HEK293 (cell line): ENCODE measurements around the gene ANKRD11.

Source experiments
- BCL11A ChIP-seq: fragments of 450-650 bp; formaldehyde crosslinking; IDR thresholded peaks from 2 replicates; pipeline ENCODE4 v1.5.1; 2016; ENCODE audit warnings: low read depth, missing biosample characterization, missing genetic modification characterization
- GLIS2 ChIP-seq: fragments of 450-650 bp; formaldehyde crosslinking; IDR thresholded peaks from 2 replicates; pipeline ENCODE4 v1.5.1; 2016; ENCODE audit warnings: missing biosample characterization, missing genetic modification characterization
- INSM2 ChIP-seq: fragments of 450-650 bp; formaldehyde crosslinking; IDR thresholded peaks from 2 replicates; pipeline ENCODE4 v1.5.1; 2016; ENCODE audit warnings: missing biosample characterization, missing genetic modification characterization
- KLF9 ChIP-seq: fragments of 450-650 bp; formaldehyde crosslinking; IDR thresholded peaks from 2 replicates; pipeline ENCODE4 v1.5.1; 2016; ENCODE audit warnings: missing biosample characterization, missing genetic modification characterization, low read depth
- PATZ1 ChIP-seq: fragments of 450-650 bp; formaldehyde crosslinking; IDR thresholded peaks from 2 replicates; pipeline ENCODE4 v1.5.1; 2016; ENCODE audit warnings: missing biosample characterization, missing genetic modification characterization
- PRDM10 ChIP-seq: fragments of 450-650 bp; formaldehyde crosslinking; IDR thresholded peaks from 2 replicates; pipeline ENCODE4 v1.5.1; 2016; ENCODE audit warnings: missing biosample characterization, missing genetic modification characterization
- REPIN1 ChIP-seq: fragments of 450-650 bp; formaldehyde crosslinking; IDR thresholded peaks from 2 replicates; pipeline ENCODE4 v1.5.1; 2017; ENCODE audit warnings: missing biosample characterization, missing genetic modification characterization, low read depth
- SP2 ChIP-seq: fragments of 450-650 bp; formaldehyde crosslinking; IDR thresholded peaks from 2 replicates; pipeline ENCODE4 v1.5.1; 2016; ENCODE audit warnings: missing biosample characterization, missing genetic modification characterization
- SP3 ChIP-seq: fragments of 450-650 bp; formaldehyde crosslinking; IDR thresholded peaks from 2 replicates; pipeline ENCODE4 v1.5.1; 2016; ENCODE audit warnings: missing biosample characterization, missing genetic modification characterization
- TCF7L2 ChIP-seq: IDR thresholded peaks from 2 replicates; pipeline ENCODE4 v1.6.1; 2011; ENCODE audit warnings: low read depth, mild to moderate bottlenecking, inconsistent platforms, low read length, moderate library complexity, borderline replicate concordance
- WT1 ChIP-seq: fragments of 450-650 bp; formaldehyde crosslinking; IDR thresholded peaks from 2 replicates; pipeline ENCODE4 v1.5.1; 2016; ENCODE audit warnings: missing biosample characterization, missing genetic modification characterization
- YY1 ChIP-seq: fragments of 450-650 bp; formaldehyde crosslinking; IDR thresholded peaks from 2 replicates; pipeline ENCODE4 v1.5.1; 2018; ENCODE audit warnings: missing biosample characterization, missing genetic modification characterization
- ZBTB1 ChIP-seq: fragments of 450-650 bp; formaldehyde crosslinking; IDR thresholded peaks from 2 replicates; pipeline ENCODE4 v1.5.1; 2016; ENCODE audit warnings: missing biosample characterization, missing genetic modification characterization
- ZBTB44 ChIP-seq: fragments of 450-650 bp; IDR thresholded peaks from 2 replicates; pipeline ENCODE4 v1.5.1; 2018; ENCODE audit warnings: missing biosample characterization, mild to moderate bottlenecking, missing genetic modification characterization
- ZNF146 ChIP-seq: fragments of 450-650 bp; formaldehyde crosslinking; IDR thresholded peaks from 2 replicates; pipeline ENCODE4 v1.5.1; 2016; ENCODE audit warnings: missing biosample characterization, missing genetic modification characterization
- ZNF169 ChIP-seq: fragments of 450-650 bp; formaldehyde crosslinking; IDR thresholded peaks from 2 replicates; pipeline ENCODE4 v1.5.1; 2016; ENCODE audit warnings: missing biosample characterization, missing genetic modification characterization
- ZNF174 ChIP-seq: fragments of 450-650 bp; formaldehyde crosslinking; IDR thresholded peaks from 2 replicates; pipeline ENCODE4 v1.5.0; 2017; ENCODE audit warnings: missing biosample characterization, mild to moderate bottlenecking, missing genetic modification characterization
- ZNF23 ChIP-seq: fragments of 450-650 bp; formaldehyde crosslinking; IDR thresholded peaks from 2 replicates; pipeline ENCODE4 v1.5.1; 2016; ENCODE audit warnings: missing biosample characterization, missing genetic modification characterization, borderline replicate concordance
- ZNF335 ChIP-seq: fragments of 450-650 bp; formaldehyde crosslinking; conservative IDR thresholded peaks from 2 replicates; pipeline ENCODE4 v1.5.1; 2016; ENCODE audit warnings: missing biosample characterization, missing genetic modification characterization
- ZNF341 ChIP-seq: fragments of 450-650 bp; formaldehyde crosslinking; IDR thresholded peaks from 2 replicates; pipeline ENCODE4; 2016; ENCODE audit warnings: low read depth, missing biosample characterization, missing genetic modification characterization
- ZNF354C ChIP-seq: fragments of 450-650 bp; formaldehyde crosslinking; IDR thresholded peaks from 2 replicates; pipeline ENCODE4 v1.5.1; 2016; ENCODE audit warnings: missing biosample characterization, missing genetic modification characterization, low read depth, borderline replicate concordance
- ZNF391 ChIP-seq: fragments of 450-650 bp; formaldehyde crosslinking; IDR thresholded peaks from 2 replicates; pipeline ENCODE4 v1.5.1; 2016; ENCODE audit warnings: low read depth, missing biosample characterization, missing genetic modification characterization, borderline replicate concordance
- ZNF398 ChIP-seq: fragments of 450-650 bp; formaldehyde crosslinking; IDR thresholded peaks from 2 replicates; pipeline ENCODE4 v1.5.1; 2017; ENCODE audit warnings: missing biosample characterization, missing genetic modification characterization
- ZNF558 ChIP-seq: fragments of 450-650 bp; formaldehyde crosslinking; IDR thresholded peaks from 2 replicates; pipeline ENCODE4 v1.5.1; 2016; ENCODE audit warnings: missing biosample characterization, missing genetic modification characterization
- ZNF585B ChIP-seq: fragments of 450-650 bp; formaldehyde crosslinking; IDR thresholded peaks from 2 replicates; pipeline ENCODE4 v1.5.1; 2016; ENCODE audit warnings: missing biosample characterization, missing genetic modification characterization
- ZNF624 ChIP-seq: fragments of 450-650 bp; formaldehyde crosslinking; IDR thresholded peaks from 2 replicates; pipeline ENCODE4 v1.5.1; 2017; ENCODE audit warnings: missing biosample characterization, missing genetic modification characterization
- ZNF645 ChIP-seq: fragments of 450-650 bp; formaldehyde crosslinking; IDR thresholded peaks from 2 replicates; pipeline ENCODE4; 2016; ENCODE audit warnings: missing biosample characterization, missing genetic modification characterization
- ZNF830 ChIP-seq: fragments of 450-650 bp; IDR thresholded peaks from 2 replicates; pipeline ENCODE4 v1.5.0; 2018; ENCODE audit warnings: missing biosample characterization, missing genetic modification characterization, low read depth, mild to moderate bottlenecking, moderate library complexity

ANKRD11 gene

GRCh38 chr16:89322321-89323119 is 167.8 kb downstream of the ANKRD11 start (continued):
- TF ChIP-seq ZNF398 (tag by site-specific recombination) (peak; percentile 78), KLF9 (peak; percentile 33; the same call in 1 of the 2 replicates), ZNF558 (no peak), ZNF169 (tag by site-specific recombination) (0 out of 2 replicates have a peak, but pooled peaks have one; percentile 43), ZNF624 (tag by site-specific recombination) (no peak), ZNF354C (tag by site-specific recombination) (no peak), ZNF585B (tag by site-specific recombination) (no peak), PATZ1 (tag by site-specific recombination) (no peak), ZBTB1 (tag by site-specific recombination) (no peak), ZNF830 (tag by site-specific recombination) (no peak), PRDM10 (no peak), ZNF341 (tag by site-specific recombination) (peak; percentile 87), YY1 (no peak), ZNF645 (no peak), ZNF146 (tag by site-specific recombination) (no peak), ZNF23 (tag by site-specific recombination) (no peak), SP2 (tag by site-specific recombination) (peak; percentile 65), ZNF174 (tag by site-specific recombination) (no peak), SP3 (tag by site-specific recombination) (no peak), ZNF335 (tag by site-specific recombination) (no peak), ZBTB44 (tag by site-specific recombination) (no peak), GLIS2 (tag by site-specific recombination) (peak; percentile 47; the same call in 1 of the 2 replicates), ZNF391 (no peak), WT1 (peak; percentile 31), INSM2 (peak; percentile 42; the same call in 1 of the 2 replicates), TCF7L2 (no peak), BCL11A (tag by site-specific recombination) (no peak), REPIN1 (tag by site-specific recombination) (no peak)
